Measurements from ENCODE around the gene ELOVL2.

DNA sequence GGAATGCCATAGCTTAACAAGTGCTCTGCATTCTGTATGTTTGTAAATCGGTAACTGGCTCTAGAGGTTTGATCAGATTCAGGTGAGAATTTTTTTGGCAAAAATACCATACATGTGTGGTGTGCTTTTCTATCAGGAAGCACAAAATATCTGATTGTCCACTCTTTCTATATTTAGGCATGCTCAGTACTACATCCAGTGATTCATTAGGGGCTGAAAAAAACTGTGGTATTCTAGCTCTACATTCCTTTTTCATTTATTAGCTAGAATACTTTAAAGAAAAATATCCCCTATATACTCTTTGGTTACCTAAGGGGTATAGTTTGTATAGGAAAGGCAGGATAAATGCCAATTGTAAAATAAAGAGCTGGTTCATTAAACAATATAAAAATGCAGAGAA lies 10.6 kb upstream of the ELOVL2 start:
- TF ChIP-seq ESRRA (IDR thresholded peaks at IDR 0.05; ENCODE audit: low read length) (no peak), POLR2AphosphoS5 (IDR thresholded peaks at IDR 0.05; ENCODE audit: low read length) (no peak), ETV6 (conservative IDR thresholded peaks at IDR 0.05 in 1 of 2, IDR thresholded peaks at IDR 0.05 in 1 of 2; ENCODE audit: borderline replicate concordance in 1 of 2, low read depth in 1 of 2) (no peak), TCF12 (IDR thresholded peaks at IDR 0.05; ENCODE audit: low read depth, low read length) (no peak), BACH1 (IDR thresholded peaks at IDR 0.05; ENCODE audit: borderline replicate concordance) (no peak), EZH2 (IDR thresholded peaks at IDR 0.05; ENCODE audit: borderline replicate concordance, control insufficient read depth, low read depth, low read length) (no peak), TBL1XR1 (IDR thresholded peaks at IDR 0.05; ENCODE audit: low read depth, low read length) (no peak), EP300 (IDR thresholded peaks at IDR 0.05; ENCODE audit: borderline replicate concordance in 1 of 2, control insufficient read depth in 1 of 2, low read depth in 2 of 2, low read length in 2 of 2) (no peak), TARDBP (IDR thresholded peaks at IDR 0.05; ENCODE audit: borderline replicate concordance) (no peak), CBX5 (IDR thresholded peaks at IDR 0.05; ENCODE audit: low read depth) (no peak)
- TF ChIP-seq, protein P1, sequence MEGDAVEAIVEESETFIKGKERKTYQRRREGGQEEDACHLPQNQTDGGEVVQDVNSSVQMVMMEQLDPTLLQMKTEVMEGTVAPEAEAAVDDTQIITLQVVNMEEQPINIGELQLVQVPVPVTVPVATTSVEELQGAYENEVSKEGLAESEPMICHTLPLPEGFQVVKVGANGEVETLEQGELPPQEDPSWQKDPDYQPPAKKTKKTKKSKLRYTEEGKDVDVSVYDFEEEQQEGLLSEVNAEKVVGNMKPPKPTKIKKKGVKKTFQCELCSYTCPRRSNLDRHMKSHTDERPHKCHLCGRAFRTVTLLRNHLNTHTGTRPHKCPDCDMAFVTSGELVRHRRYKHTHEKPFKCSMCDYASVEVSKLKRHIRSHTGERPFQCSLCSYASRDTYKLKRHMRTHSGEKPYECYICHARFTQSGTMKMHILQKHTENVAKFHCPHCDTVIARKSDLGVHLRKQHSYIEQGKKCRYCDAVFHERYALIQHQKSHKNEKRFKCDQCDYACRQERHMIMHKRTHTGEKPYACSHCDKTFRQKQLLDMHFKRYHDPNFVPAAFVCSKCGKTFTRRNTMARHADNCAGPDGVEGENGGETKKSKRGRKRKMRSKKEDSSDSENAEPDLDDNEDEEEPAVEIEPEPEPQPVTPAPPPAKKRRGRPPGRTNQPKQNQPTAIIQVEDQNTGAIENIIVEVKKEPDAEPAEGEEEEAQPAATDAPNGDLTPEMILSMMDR (IDR thresholded peaks at IDR 0.05 in 2 of 3, conservative IDR thresholded peaks at IDR 0.05 in 1 of 3; ENCODE audit: control insufficient read depth in 2 of 3, extremely low read depth in 1 of 3, insufficient read depth in 1 of 3, low read depth in 3 of 3, low read length in 3 of 3): no peak
- TF ChIP-seq, protein P2, sequence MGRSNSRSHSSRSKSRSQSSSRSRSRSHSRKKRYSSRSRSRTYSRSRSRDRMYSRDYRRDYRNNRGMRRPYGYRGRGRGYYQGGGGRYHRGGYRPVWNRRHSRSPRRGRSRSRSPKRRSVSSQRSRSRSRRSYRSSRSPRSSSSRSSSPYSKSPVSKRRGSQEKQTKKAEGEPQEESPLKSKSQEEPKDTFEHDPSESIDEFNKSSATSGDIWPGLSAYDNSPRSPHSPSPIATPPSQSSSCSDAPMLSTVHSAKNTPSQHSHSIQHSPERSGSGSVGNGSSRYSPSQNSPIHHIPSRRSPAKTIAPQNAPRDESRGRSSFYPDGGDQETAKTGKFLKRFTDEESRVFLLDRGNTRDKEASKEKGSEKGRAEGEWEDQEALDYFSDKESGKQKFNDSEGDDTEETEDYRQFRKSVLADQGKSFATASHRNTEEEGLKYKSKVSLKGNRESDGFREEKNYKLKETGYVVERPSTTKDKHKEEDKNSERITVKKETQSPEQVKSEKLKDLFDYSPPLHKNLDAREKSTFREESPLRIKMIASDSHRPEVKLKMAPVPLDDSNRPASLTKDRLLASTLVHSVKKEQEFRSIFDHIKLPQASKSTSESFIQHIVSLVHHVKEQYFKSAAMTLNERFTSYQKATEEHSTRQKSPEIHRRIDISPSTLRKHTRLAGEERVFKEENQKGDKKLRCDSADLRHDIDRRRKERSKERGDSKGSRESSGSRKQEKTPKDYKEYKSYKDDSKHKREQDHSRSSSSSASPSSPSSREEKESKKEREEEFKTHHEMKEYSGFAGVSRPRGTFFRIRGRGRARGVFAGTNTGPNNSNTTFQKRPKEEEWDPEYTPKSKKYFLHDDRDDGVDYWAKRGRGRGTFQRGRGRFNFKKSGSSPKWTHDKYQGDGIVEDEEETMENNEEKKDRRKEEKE (IDR thresholded peaks at IDR 0.05): no peak

Measured in GM12878 (cell line).